ENCODE results near the gene EIF4E. TPM values are rescaled to one million over a fixed set of nuclear protein-coding genes. Genes with fewer than 3 reads are reported as not detected.
"Not testable (repeated sequence)": the region's sequence is repeated elsewhere in the genome, so short reads cannot be mapped to it uniquely, and the experiment has no call there.

The EIF4E gene
- total RNA-seq, 4 donors from 2014 or later, result 45.6 to 68.7 (median 57.9) TPM

- TF ChIP-seq CTCF (IDR thresholded peaks at IDR 0.05), result peak in 3 of 6 experiments; percentile 41 to 47 (median 47)
- TF ChIP-seq POLR2A (IDR thresholded peaks at IDR 0.05), result peak; percentile 75 to 82
- Histone ChIP-seq H3K27me3 (no peaks in the 10 kb centered on the region), H3K9me3 (no peaks in the 10 kb centered on the region), H3K27ac (peak overlapping the region; percentile 87 to 97 (median 92)), H3K36me3 (no peaks in the 10 kb centered on the region), H3K4me3 (peak overlapping the region; percentile 75 to 95 (median 90)), H3K4me1 (peaks cover 0 to 14% (median 3%) of the 10 kb centered on the region in 4 donors)
- peak; percentile 53 to 89 (median 82) for DNase-seq
Observed at GRCh38 chr4:98929341-98930267, 671 bp upstream of the EIF4E start.

- H3K36me3 ChIP-seq, result no peaks in the 10 kb centered on the region
- TF ChIP-seq POLR2A (IDR thresholded peaks at IDR 0.05), result no peak
- no peak for TF ChIP-seq CTCF (IDR thresholded peaks at IDR 0.05)
- peak overlapping the region; percentile 75 to 95 (median 90) for H3K4me3 ChIP-seq
- H3K4me1 ChIP-seq, result peaks cover 0 to 14% (median 3%) of the 10 kb centered on the region in 4 donors
- no peaks in the 10 kb centered on the region for H3K27me3 ChIP-seq
- peak overlapping the region; percentile 87 to 97 (median 92) for H3K27ac ChIP-seq
- DNase-seq, result peak; percentile 72 to 86 (median 74)
- H3K9me3 ChIP-seq, result no peaks in the 10 kb centered on the region
Observed at GRCh38 chr4:98928131-98928504, 815 bp downstream of the EIF4E start.

- not testable (repeated sequence) for H3K9me3 ChIP-seq
Observed at GRCh38 chr4:98926257-98926656, 2.7 kb downstream of the EIF4E start.

DNA sequence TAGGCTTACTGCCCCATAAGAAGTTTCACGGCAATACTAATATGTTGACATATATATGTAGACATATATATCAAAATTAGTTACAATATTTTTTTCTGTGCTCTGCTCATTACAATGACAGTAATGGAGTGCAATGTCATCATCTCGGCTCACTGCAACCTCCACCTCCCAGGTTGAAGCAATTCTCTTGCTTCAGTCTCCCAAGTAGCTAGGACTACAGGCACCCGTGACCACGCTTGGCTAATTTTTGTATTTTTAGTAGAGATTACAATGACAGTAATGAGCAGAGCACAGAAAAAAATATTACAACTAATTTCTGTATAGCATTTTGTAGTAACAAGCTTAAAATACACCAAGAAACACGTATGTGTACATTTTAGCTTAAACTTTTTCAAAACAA lies 7.6 kb downstream of the EIF4E start:
- TF ChIP-seq CTCF (IDR thresholded peaks at IDR 0.05) (no peak), POLR2A (IDR thresholded peaks at IDR 0.05) (no peak)
- H3K27ac ChIP-seq, result no peak overlapping the region
- H3K4me1 ChIP-seq, result peaks cover 0 to 9% (median 0%) of the 10 kb centered on the region in 4 donors
- DNase-seq, result no peak
- H3K27me3 ChIP-seq, result no peaks in the 10 kb centered on the region
- H3K9me3 ChIP-seq, result no peaks in the 10 kb centered on the region
- H3K36me3 ChIP-seq, result no peaks in the 10 kb centered on the region
- no peak overlapping the region for H3K4me3 ChIP-seq

More at GRCh38 chr4:98926257-98926656, 2.7 kb downstream of the EIF4E start:
- H3K4me3 ChIP-seq, H3K27me3 ChIP-seq, H3K36me3 ChIP-seq, H3K27ac ChIP-seq, DNase-seq: not testable (repeated sequence)
- H3K4me1 ChIP-seq, result peaks cover 0 to 14% (median 3%) of the 10 kb centered on the region in 4 donors

GRCh38 chr4:98919996-98920395 lies 8.9 kb downstream of the EIF4E start:
- no peak for DNase-seq
- Histone ChIP-seq H3K9me3 (no peaks in the 10 kb centered on the region), H3K27me3 (no peaks in the 10 kb centered on the region), H3K27ac (no peak overlapping the region), H3K4me3 (no peak overlapping the region), H3K4me1 (peaks cover 0 to 9% (median 0%) of the 10 kb centered on the region in 4 donors), H3K36me3 (no peaks in the 10 kb centered on the region)
- TF ChIP-seq POLR2A (IDR thresholded peaks at IDR 0.05) (no peak), CTCF (IDR thresholded peaks at IDR 0.05) (no peak)

- H3K27ac ChIP-seq, H3K27me3 ChIP-seq, H3K9me3 ChIP-seq, H3K4me3 ChIP-seq, H3K36me3 ChIP-seq, DNase-seq: not testable (repeated sequence)
- peaks cover 0 to 29% (median 0%) of the 10 kb centered on the region in 4 donors for H3K4me1 ChIP-seq
Observed at GRCh38 chr4:98910728-98911127, 18.2 kb downstream of the EIF4E start.

All from Peyer's patch (tissue), 4 donors.